ENCODE data around the gene HOXC11.
A peak's percentile ranks its signal among the peaks of the same experiment; 100 is the strongest.

HOXC11 gene

DNA sequence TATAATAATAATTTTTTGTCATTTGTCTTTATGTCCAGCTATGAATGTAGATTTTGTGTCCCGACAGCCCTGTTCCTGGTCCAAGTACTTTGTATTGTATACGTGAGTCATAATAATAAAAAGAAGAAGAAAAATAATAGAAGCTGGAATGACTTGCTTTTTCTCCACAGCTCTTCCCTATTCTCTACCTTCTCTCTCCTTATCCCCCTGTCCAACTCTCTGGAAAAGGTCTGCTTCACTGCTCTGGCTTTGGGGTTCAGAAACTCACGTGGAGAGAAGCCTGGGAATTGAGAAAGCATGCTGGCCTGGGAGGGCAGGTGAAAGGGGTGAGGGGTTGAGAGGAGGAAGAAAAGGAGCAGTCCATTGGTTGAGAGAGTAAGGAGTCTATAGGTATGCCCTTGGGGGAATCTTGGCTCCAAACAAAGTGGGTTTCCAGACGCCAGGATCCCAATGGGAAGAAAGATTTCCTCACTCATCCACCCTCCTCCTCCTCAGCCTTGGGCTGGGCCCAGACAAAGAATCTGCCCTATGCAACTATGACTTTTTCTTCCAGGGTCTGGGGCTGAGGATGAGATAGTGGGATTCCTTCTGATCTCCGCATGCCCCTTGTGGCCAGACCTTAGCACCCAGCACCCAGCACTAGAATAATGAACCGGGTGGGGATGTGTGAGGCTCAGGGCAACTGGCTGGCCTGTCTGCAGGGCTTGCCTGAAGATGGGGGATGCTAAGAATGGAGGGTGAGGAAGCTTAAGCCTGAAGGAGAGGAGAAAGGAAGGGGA lies 39.9 kb downstream of the HOXC11 start:
- no peak for DNase-seq

DNA sequence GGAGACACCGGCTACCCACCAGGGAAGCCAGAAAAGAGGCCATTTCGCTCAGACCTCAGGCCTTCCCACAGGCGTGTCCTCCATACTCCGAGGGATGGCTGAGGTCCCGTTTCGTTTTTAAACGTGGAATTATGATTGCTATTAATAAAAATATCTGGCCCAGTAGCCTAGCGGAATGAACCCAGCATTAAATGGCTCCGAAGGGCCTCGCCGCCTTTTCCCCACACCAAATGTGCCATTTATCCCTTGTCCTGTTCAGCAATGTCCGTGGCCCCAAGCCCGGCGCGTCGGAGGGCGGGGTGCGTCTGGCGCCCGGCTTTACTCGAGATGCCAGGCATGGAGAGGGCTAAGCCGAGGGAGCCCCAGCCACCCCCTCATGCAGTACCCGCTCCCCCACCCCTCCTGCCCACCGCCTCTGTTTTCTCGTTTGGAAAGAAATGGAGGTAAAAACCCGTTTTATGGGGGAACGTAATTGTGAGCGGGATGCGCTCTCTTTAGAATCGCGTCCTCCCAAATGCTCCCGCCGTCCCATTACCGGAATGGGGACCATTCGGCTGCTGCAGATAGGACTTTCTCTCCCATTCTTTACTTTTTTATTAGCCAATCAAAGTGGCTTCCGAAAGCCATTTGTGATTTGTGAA lies 41.6 kb downstream of the HOXC11 start:
- DNase-seq, result no peak

DNA sequence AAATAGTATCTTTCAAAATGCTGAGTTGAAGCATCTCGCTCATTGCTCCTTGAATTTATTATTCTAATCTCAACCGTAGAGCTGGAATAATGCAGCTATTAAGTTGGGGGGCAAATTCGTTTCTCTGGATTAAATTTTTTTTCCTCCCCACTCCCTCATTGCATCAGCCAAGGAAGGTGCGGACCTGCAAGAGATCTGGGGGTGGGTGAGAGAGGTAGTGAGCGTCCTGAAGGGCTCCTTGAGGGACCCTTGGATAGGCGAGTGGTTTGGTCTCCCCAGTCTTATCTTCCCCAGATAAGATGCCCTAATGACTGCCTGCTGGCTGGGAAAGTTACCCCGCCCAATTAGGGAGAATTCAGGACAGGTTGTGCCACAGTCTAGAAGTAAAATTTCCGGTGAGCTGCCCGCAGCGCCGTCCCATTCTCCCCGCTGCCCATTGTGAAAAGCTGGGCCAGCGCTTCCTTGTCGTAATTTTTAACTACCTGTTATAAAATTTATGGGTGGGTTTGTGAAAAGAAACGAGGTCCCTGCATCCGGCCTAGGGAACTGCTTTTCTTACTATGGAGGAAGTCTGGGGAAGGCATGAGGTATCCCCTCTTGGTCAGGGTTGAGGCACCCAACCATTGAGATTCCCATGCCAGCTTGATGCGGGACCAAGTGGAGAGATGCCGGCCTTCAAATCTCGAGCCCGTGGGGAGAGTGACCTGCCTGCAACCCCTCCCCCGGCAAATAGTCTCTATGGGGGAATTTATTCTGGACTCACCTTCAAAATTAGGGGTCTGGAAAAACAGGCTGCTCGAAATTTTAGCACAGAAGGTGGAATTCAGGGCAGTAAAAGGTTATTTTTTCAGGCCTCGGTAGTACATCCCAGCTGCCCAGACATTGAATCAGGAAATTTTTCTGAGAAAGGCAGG lies 42.3 kb downstream of the HOXC11 start:
- no peak for DNase-seq

DNA sequence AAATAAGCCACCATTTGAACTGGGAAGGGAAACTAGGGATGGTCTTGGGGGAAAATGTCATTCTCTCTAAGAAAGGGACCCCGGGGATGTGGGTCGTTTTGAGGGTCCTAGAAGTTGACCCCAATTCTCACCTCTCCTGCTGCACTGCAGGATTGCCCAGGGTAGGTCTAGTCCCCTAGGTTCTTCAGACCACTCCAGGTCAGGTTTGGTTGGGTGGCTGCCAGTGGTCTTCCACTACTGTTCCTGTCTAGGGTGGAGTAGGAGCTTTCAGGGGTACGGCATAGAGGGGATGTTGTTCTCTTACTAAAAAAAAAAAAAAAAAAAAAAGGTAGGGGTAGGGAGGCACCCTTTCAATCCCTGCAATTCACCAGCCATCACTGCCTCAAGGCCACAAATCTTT lies 43.1 kb downstream of the HOXC11 start:
- DNase-seq, result no peak

DNA sequence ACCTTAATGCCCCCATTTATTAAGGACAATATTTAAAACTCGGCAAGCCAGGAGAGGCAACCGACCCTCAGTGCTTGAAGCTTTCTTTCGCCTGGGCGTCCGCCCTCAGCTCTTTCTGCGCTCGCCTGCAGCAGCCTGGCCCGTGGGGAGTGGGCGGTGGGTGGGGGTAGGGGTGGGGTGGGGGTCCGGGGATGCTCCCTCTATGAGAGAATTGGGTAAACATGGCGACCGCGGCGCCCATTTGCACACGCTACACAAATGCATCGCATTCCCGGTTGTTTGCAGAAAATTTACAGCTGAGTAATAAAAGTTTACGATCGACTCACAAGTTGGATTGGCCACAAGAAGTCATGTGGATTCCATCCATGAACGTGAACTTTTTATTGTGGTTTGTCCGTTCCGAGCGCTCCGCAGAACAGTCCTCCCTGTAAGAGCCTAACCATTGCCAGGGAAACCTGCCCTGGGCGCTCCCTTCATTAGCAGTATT lies 43.6 kb downstream of the HOXC11 start:
- DNase-seq, result no peak

DNA sequence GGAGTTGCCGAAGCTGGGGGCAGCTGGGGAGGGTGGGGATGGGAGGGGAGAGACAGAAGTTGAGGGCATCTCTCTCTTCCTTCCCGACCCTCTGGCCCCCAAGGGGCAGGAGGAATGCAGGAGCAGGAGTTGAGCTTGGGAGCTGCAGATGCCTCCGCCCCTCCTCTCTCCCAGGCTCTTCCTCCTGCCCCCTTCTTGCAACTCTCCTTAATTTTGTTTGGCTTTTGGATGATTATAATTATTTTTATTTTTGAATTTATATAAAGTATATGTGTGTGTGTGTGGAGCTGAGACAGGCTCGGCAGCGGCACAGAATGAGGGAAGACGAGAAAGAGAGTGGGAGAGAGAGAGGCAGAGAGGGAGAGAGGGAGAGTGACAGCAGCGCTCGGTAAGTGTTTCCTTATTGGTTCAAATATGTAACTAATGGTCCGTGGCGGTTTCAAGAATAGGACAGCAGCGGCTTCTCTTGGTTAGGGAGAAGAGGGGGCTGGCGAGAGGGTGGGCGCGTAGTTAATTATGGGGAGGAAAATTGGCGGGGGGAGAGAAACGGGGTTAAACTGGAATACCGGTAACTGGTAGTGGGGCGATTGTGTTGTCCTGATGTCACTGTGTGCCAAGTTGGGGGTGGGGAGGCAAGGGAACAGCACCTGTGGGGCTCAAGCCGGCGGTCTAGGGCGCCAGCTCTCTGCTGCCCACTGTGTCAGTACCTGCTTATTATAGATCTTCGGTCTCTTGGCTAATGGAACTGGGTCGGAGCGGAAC lies 44.3 kb downstream of the HOXC11 start:
- no peak for DNase-seq

DNA sequence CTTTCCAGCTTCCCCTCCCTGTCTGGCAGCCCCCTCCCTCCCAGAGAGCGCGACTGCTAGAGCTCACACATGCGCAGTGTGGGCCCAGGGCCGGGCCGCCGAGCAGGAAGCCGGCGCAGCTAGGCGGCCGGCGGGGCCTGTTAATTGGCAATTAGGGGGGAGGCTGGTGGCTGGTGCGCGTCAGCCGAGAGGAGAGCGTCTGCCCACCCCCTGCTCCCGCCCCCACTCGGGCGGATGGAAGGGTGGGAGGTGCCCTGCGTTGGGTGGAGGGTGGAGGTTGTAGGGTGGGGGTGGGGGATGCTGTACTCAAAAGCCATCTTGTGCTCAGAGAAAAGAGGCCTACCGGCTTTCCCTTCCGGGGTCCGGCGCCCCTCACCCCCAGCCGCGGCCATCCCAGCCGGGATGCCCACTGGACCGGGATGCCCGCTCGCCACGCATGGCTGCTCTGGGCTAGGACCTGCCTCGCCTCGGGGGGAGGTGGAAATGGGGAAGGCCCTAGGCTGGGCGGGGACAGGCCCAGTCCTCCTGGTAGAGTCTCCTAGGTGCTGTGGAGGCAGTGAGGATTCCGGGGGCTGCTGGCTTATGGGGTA lies 45.0 kb downstream of the HOXC11 start:
- DNase-seq, result peak; percentile 85

DNA sequence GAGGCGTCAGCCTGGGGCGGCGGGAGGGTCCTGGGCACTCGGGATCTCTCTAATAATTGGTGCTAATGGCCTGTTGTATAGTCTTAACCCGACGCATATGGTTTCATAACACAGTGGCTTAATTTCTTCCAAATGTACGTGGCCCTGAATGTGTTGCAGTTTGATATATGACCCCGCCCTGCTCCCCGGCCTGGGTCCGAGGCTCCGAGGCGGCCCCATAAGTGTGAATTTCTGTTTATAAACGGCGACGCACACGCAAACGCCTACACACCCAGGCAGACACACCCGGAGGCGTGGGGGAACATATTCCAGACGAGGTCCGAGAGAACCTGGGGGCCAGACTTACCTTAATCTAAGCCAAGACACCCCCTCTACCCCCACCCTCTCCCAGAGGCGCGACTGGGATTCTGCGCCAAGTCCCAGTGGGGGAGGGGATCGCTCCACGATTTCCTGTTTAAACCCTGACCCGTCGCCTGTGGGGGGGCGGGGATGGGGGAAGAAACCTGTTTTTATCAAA lies 45.6 kb downstream of the HOXC11 start:
- DNase-seq, result no peak

DNA sequence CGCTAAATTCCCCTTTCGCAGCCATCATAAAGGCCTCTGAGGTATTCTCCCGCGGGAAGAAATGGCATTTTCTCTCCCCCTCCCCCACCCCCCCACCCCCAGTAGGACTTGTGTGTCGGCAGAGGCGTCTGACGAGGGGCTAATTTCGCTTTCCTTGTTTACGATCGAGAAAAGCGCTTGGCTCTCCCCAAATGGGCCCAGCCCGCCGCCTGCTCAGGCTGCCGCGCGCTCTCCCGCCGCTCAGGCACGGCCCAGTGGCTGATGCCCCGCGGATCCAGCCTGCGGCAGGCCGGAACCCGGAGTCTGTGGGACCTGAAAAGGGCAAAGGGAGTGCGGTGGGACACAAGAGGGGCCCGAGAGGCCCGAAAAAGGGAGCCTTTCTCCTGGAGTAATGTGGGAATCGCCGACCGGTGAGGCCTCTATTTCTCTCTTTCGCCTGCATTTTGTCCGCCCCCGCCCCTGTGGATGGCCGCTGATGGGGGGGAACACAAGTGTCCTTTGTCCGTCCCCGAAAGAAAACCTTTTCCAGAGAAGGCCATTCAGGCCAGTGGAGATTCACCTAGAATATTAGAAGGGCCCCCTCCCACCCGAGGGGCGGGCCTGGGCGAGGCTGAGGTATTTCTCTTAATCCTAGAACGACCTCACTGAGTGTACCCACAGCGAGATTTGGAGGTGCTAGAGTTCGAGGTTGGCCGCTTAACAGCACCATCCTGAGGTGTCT lies 46.3 kb downstream of the HOXC11 start:
- no peak for DNase-seq

DNA sequence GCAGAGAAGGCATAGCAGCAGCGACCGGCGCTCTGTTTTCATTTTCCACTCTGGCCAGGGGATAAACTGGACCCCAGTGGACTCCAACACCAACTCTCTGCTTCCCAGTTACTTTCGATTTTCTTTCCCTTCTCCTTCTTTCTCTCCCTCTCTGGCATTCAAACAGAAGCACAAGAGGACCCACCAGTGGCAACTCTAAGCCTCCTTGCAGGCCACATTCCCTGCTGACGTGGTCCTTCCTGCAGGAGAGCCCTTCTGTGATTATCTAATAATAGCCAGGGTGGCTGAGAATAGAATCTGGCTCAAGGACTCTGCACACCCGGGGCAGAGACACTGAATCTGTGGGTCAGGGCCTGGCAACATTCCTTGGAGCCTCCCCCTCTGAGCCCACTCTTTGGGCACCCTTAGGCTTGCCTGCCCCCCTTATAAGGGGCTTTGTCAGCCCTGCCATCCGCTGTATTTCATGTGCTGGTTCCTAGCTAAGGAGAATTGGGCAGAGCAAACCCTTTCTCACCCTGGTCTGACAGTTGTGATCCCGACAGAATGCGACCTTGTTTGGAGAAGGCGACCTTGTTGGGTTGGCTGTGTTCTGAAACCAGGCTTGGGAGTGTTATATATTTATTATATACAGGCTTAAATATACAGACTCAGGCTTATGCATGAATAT lies 47.1 kb downstream of the HOXC11 start:
- DNase-seq, result no peak

DNA sequence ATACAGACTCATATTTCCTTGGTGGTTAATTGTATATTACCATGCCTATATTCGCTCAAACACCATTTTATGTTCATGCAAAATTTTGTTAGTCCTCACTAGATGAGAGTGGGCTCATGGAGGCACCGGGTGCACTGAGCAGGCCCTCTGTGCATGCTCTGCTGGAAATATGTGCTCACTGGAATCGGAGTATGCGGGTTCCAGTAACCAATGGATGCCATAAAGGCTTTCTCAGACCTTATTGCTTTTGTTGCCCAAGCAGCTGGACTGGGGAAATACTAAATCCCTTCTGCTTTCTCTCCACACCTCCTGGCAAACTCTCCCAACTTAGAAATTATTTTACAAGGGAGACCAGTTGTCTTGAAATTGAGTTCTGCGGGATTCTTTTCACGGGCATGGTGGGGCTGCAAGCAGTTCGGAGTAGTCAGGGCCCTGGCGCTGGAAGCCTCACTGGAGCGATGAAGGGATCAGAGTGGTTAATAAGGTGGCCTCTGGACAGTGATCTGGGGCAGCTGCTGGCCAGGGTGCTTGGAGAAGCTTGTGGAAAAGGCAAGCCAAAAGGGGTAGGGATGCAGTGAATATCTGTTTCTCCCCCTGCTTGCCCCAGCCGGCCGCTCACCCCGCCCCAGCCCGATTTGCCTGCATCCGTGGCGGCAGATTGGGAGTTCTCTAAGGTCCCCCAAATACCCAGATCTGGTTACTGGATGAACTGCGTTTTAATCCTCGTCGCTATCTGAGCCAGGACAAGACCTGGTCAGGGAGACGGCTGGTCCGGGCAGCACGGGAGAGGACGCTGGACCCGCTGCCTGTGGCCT lies 47.9 kb downstream of the HOXC11 start:
- no peak for DNase-seq

DNA sequence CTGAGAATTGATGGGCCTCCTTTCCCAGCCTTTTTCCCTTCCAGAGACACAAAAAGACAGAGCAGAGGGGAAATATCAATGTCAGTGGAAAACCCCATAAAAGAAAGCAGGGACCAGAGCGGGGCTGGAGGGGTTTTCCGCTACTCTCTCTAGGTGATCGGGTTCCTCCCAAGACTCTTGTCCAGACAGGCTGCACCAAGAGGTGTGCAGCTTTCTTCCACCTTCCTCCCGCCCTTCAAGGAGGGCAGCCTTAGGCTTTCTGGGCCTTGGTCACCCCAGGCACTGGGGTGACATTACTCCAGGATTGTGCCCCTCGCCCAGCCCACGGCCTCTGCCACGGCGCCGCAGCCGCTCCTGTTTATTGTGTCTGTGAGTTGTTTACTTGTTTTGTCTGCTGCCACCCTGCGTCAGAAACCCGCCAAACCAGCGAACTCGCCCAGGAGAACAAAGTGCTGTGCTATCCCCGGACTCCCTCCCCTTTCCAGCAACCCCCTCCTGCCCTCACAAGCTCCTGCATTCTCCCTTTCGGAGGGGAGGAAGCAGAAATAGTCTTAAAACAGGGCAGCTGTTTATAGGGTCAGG lies 48.6 kb downstream of the HOXC11 start:
- DNase-seq, result no peak

DNA sequence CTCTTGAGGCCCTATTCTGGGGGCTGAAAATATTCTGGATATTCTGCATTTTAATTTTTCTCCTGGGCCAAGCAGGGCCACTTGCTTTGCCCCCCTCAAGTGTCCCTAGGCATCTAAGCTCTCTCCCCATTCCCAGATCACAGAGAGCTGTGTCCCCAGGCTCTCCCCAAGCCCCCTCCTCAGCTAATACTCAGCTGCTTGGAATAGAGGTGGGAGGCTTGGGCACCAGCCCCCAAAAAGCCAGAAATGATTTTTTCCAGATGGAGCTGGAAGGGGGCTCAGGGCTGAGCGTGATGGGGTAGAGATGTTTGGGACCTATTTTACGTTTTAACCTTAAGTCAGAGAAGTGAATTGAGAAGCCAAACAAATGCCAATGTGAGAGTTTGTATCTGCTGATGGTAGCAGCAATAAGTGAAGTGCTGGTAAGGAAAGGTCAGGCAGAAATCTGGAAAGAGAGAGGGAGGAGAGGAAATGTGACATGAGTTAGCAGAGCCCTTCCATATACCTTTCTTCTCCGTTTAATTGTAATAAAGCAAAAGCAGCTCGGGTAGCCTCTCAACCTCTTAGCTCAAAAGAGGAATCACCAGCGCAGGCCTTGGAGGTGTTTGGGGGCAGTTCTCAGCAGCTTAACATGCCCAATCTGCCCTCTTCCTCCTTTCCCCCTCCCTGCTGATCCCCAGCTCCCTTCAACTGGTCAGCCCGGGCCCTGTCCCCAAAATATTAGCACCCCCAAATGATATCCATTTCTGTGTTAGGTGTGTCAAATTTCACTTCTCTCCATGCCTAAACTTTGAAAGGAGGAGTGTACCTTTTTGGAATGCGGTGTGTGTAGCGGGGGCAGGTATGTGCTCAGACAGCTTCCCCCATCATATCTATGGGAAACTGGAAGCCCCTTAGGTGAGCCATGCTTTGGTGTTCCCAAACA lies 50.3 kb downstream of the HOXC11 start:
- no peak for DNase-seq

DNA sequence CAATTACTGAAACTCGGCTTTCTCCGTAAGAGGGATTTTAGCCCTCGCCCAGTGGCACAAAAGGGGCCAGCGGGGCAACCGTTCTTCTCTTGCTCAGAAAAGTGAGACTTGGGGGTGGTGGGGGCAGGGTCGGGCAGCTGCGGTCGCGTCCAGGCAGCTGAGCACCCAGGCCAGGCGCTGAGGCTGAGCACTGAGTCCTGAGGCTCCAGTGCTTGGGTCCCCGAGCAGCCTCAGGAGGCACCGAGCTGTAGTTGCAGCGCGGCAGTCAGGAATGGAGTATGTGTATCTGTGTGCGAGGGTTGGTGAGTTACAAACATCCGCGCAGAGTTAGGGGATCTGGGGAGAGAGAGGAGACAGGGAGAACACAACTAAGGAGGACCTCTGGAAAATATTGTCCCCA lies 51.2 kb downstream of the HOXC11 start:
- DNase-seq, result no peak

DNA sequence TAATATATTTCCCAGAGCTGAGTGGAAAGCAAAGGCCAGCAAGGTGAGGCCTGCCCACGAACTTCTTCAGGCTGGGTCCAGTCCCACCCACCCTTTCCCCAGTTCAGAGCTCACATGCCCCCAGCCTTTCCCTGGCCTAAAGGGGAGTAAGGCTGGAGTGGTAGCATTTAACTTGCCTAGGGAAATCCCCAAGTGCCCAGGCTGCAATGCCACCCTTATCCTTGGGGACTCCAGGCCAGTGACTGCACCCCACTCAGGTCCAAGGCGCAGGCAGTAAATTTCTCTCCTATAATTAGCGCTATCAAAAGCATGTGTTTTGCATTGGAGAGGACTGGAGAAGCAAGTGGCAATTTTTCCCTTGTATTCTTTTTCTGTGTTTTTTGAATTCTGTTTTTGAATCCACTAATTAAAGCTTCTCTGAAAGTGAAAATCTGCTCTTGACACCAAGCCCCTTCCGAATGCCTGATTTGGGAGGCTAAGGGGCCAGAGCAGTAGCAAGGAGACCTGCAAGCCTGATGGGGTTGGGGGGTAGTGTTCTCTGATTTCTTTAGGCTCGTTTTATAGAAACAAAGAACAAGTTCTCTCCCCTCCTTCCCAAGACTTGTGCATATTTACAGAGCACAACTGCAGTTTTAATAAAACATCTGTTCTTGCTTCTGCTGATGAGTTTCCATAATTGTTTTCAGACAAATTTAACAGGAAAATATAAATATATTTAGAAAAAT lies 51.8 kb downstream of the HOXC11 start:
- DNase-seq, result no peak

DNA sequence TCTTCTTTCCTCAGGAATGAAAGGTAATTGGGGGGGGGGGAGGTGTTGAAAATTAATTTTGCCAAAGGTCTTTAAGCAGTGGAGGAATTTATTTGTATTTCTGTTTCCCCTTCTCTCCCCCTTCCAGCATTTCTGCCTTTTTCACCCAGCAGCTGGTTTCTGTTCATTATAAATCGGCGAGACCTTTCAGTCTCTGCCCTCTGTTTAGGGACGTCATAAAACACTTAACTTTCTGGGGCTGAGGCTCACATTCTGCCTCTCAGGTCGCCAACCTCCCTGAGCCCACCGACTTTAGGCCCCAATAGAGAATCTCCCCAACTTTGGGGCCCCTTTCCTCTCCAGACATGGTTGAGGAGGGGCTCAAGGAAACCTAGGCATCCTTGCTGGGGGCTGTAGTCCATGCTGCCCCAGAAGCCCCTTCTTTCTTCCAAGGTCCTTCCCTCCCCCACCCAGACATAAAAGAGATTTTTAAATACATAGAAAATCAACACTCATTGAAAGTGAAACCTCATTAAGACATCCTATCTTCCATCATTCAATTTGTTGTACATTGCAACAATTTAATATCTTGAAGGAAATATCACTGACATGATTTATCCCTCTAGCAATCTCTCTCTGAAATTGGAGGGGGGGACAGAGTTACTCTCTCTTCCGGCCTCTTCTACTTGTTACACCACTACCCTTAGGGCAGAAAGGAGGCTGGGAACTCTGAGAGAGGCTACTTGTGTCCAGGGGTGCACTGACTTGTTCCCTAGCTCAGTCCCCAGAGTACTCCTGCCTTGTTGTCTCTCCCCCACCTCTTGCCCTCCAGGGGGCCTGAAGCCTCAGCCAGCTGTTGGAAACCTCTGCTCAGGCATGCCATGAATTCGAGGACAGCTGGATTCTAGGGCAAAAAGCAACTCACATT lies 52.8 kb downstream of the HOXC11 start:
- DNase-seq, result no peak

All from activated CD4-positive, alpha-beta T cell treated with anti-CD3 and anti-CD28 coated beads, Interleukin-10, Interleukin-2, amounts not matched to agents 100 ng/mL and 50 ng/mL, durations not matched to agents 16 hours and 8 hours (primary cell).